RWPE2 (cell line): Measurements from ENCODE around the gene UNC50.

Source experiments
- ATAC-seq: fragments of 200-7000 bp; cut with Tn5 transposase; 3 replicates; pipeline ENCODE4 v1.9.1; 2021; ENCODE audit warnings: low read depth
- DNase-seq: peaks from one replicate; pipeline ENCODE4 v3.0.0-alpha.2; 2020; ENCODE audit warnings: low spot score
- H3K27ac ChIP-seq: fragments of 450-650 bp; 2 replicates; pipeline ENCODE4 v1.5.1; 2017; ENCODE audit warnings: mild to moderate bottlenecking; ENCODE audit not compliant: poor library complexity, severe bottlenecking
- H3K27me3 ChIP-seq: fragments of 250-450 bp; sonication (Bioruptor Pico); 2 replicates; pipeline ENCODE4 v1.5.1; 2021; ENCODE audit warnings: mild to moderate bottlenecking, moderate library complexity; ENCODE audit not compliant: insufficient read depth, poor library complexity, severe bottlenecking
- H3K36me3 ChIP-seq: fragments of 250-450 bp; sonication (Bioruptor Pico); 2 replicates; pipeline ENCODE4 v1.5.1; 2020; ENCODE audit warnings: low read depth, mild to moderate bottlenecking, moderate library complexity
- H3K4me1 ChIP-seq: fragments of 250-450 bp; sonication (Bioruptor Pico); 2 replicates; pipeline ENCODE4 v1.5.1; 2021; ENCODE audit warnings: mild to moderate bottlenecking, moderate library complexity; ENCODE audit not compliant: insufficient read depth, poor library complexity, severe bottlenecking
- H3K4me3 ChIP-seq: fragments of 250-450 bp; sonication (Bioruptor Pico); 2 replicates; pipeline ENCODE4 v1.5.1; 2021; ENCODE audit warnings: mild to moderate bottlenecking, moderate library complexity; ENCODE audit not compliant: severe bottlenecking
- H3K9me3 ChIP-seq: fragments of 250-450 bp; sonication (Bioruptor Pico); 2 replicates; pipeline ENCODE4 v1.5.1; 2021; ENCODE audit warnings: mild to moderate bottlenecking, moderate library complexity; ENCODE audit not compliant: severe bottlenecking
- TF ChIP-seq, protein P1 (sequence below): fragments of 450-650 bp; IDR thresholded peaks from one replicate; pipeline ENCODE4 v1.5.1; 2017; ENCODE audit warnings: mild to moderate bottlenecking, moderate library complexity; ENCODE audit not compliant: poor library complexity, severe bottlenecking

Gene UNC50, protein sequence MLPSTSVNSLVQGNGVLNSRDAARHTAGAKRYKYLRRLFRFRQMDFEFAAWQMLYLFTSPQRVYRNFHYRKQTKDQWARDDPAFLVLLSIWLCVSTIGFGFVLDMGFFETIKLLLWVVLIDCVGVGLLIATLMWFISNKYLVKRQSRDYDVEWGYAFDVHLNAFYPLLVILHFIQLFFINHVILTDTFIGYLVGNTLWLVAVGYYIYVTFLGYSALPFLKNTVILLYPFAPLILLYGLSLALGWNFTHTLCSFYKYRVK

DNA sequence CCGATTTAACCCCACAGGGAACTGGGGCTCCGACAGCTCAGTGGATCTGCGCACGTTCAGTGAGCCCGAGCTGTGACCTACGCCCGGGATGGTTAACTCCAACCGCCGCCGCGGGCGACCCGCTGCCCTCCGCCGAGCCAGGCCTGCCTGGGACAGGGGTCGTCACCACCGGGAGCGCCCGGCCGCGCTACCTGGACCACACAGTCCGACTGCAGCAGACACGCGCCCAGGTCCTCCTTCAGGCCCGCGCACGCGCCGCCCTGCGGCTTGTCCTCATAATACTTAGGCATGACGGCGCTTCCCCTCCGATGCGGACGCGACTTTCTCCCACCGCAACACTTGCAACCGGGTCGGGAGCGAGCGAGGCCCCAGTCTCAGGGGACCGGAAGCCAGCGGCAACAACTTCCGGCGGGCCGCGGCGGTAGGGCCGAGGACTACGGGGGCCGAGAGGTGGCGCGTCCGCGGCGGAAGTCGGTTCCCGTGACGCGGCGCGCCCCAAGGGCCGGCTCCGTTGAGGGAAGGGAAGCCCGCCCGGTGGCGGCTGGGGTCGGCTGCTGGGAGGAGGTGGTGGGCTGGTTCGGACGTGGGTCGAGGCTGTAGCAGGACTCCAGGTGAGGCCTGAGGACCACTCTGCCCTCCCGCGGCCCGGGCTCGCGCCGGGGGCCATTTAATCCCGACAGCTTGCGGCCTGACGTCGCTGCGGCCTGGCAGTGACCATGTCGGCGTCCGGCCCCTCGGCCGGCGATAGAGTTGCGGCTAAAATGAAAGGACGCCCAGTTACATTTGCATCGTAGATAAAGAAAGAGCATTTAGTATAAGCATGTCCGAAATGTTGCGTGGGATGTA, at the start of gene UNC50, which contains the start of gene COA5:
TSS of gene UNC50 (plus strand) at position 474 of the 846 bp plus-strand sequence. CDS start 1,171 bp downstream, outside the sequence.
TSS of gene COA5 (minus strand) at position 397 of the 846 bp plus-strand sequence. CDS start at position 290, 107 bp downstream.
- peak; percentile 86 for ATAC-seq
- Histone ChIP-seq H3K9me3 (no peaks in the 10 kb centered on the region), H3K27ac (peak within 1 kb of the TSS; percentile 52), H3K4me3 (peak within 1 kb of the TSS; percentile 90), H3K27me3 (no peaks in the 10 kb centered on the region), H3K36me3 (peaks cover 45% of the 10 kb centered on the region), H3K4me1 (peaks cover 10% of the 10 kb centered on the region)
- TF ChIP-seq, protein P1, sequence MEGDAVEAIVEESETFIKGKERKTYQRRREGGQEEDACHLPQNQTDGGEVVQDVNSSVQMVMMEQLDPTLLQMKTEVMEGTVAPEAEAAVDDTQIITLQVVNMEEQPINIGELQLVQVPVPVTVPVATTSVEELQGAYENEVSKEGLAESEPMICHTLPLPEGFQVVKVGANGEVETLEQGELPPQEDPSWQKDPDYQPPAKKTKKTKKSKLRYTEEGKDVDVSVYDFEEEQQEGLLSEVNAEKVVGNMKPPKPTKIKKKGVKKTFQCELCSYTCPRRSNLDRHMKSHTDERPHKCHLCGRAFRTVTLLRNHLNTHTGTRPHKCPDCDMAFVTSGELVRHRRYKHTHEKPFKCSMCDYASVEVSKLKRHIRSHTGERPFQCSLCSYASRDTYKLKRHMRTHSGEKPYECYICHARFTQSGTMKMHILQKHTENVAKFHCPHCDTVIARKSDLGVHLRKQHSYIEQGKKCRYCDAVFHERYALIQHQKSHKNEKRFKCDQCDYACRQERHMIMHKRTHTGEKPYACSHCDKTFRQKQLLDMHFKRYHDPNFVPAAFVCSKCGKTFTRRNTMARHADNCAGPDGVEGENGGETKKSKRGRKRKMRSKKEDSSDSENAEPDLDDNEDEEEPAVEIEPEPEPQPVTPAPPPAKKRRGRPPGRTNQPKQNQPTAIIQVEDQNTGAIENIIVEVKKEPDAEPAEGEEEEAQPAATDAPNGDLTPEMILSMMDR: no peak
- peak; percentile 85 for DNase-seq

DNA sequence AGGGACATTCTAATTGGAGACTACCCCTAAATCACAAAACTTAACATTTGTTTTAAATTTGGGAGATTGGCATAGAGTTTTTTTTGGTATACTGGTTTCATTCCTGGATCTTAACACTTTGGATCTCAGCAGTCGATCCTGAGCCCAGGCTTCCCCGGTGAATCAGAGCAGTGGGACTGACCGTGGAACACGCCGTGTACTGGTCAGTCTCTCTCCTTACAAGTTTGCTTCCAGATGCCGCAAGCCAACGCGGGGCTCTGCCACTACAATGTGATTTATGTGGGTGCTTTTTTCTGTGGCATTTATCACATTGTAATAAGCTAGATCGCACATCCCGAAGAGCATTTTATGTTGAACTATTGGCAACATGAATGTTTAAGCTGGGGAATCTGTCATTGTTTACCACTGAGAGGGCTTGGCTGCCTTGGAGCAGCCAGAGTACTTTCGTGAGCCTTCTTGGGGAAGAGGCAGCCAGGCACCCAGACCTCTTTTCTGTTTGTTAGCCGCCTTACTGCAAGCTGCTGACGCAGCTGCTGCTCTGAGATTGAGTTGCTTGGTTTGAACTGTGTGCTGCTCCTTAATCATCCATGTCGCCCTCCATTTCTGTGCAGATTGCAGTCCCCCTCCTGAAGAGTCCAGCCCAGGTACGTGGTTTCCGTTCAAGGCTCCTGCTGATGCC, 49.4 kb upstream of the UNC50 start:
- Histone ChIP-seq H3K4me1 (no peaks in the 10 kb centered on the region), H3K9me3 (no peaks in the 10 kb centered on the region), H3K27ac (no peak overlapping the region), H3K4me3 (no peak overlapping the region), H3K36me3 (no peaks in the 10 kb centered on the region; the same call in 1 of the 2 replicates), H3K27me3 (no peaks in the 10 kb centered on the region)
- ATAC-seq (no peak), DNase-seq (no peak)
- TF ChIP-seq, protein P1: no peak

DNA sequence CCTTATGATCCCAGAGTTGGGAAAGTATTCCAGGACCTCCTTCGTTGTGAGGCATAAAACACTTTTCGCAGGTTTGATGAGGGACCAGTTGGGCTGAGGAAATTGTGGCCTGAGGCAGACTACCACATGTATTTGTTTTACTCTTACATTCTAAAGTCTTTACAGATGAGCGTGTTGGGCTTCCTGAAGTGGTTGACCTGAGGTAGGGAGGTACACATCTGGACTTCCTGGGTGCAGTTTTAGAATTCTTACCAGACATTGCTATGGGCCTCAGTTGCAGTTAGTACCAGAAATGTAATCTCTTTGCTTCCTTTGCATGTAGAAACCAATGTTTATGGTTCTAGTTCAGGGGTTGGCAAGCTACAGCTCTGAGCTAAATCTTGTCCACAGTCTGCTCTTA, 48.8 kb upstream of the UNC50 start:
- no peaks in the 10 kb centered on the region for H3K9me3 ChIP-seq
- ATAC-seq (no peak), DNase-seq (no peak)
- TF ChIP-seq, protein P1: no peak
- H3K4me3 ChIP-seq: no peak overlapping the region
- no peak overlapping the region for H3K27ac ChIP-seq
- H3K27me3 ChIP-seq: no peaks in the 10 kb centered on the region
- H3K36me3 ChIP-seq: no peaks in the 10 kb centered on the region; the same call in 1 of the 2 replicates
- no peaks in the 10 kb centered on the region for H3K4me1 ChIP-seq

DNA sequence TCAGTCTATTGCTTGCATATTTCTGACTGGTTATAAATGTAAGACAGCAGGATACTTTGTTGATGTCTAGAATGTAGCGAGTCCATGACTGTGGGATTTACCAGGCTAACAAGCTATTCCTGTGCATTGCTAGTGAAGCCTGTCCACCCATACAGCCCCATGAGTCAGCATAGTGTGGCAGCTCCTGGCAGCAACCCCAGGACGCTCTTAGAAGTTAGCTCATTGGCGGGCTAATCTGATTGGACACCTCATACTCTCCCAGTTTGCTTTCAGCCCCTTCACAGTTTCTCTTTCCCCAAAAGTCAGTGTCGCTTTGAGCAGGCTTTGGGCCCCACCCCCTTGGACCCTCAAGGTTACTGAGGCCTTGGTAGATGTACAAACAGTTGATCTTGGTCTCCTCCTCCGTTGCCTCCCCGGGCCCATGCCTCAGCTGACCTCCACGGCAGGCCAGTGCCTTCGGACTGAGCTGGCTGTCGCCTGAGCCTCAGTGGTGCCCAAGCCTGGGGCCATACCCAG, 48.1 kb upstream of the UNC50 start:
- Histone ChIP-seq H3K4me3 (no peak overlapping the region), H3K27me3 (no peaks in the 10 kb centered on the region), H3K9me3 (no peaks in the 10 kb centered on the region), H3K4me1 (no peaks in the 10 kb centered on the region), H3K36me3 (peaks cover 6% of the 10 kb centered on the region), H3K27ac (no peak overlapping the region)
- peak; percentile 33; the same call in 1 of the 3 replicates for ATAC-seq
- no peak for DNase-seq
- TF ChIP-seq, protein P1: no peak
